ENCODE measurements around the gene SH3D19.
A peak's percentile ranks its signal among the peaks of the same experiment; 100 is the strongest.
"Not testable (repeated sequence)": the region's sequence is repeated elsewhere in the genome, so short reads cannot be mapped to it uniquely, and the experiment has no call there.

The SH3D19 gene

DNA sequence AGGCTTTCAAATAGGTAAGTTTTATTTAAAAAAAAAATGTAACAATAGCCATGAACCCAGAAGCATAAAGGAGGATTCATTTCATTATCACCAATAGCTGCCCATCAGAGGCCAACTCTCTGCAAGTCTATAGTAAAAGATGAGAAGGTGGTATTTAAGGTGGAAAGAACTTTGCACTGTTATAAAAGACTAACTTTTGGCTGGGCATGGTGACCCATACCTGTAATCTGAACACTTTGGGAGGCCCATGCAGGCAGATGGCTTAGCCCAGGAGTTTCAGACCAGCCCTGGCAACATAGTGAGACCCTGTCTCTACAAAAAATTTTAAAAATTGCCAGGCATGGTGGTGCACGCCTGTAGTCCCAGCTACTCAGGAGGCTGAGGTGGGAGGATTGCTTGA is 182.6 kb downstream of the SH3D19 start:
- no peak for DNase-seq

DNA sequence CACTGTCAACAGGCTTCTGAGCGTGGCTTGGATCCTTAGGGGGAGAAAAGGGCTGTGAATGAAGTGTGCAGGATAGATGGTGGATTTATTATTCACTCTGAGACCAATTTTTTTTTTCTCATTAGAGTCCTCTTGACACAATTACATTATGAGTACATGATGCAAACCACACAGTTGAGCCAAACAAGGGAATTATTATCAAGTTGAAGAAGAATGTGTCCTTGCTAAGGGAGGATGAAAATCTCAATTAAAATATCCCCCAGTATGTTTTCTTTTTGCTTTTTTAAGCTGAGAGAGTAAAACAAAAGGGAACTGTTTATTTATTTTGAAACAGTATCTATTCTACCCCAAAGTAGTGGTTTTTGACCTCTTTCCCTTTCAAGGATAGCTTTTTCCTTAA is 185.6 kb downstream of the SH3D19 start:
- DNase-seq = no peak

DNA sequence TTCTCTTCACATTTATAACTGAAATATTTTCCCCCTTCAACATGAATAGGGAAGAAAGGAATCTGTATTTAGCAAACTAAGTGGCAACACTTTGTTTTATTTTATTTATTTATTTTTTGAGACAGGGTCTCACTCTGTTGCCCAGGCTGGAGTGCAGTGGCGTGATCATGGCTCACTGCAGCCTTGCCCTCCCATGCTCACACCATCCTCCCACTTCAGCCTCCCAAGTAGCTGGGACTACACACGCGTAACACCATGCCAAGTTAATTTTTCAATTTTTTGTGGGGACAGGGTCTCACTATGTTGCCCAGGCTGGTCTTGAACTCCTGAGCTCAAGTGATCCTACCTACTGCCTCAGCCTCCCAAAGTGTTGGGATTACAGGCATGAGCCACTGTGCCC is 189.4 kb downstream of the SH3D19 start:
- not testable (repeated sequence) for DNase-seq

DNA sequence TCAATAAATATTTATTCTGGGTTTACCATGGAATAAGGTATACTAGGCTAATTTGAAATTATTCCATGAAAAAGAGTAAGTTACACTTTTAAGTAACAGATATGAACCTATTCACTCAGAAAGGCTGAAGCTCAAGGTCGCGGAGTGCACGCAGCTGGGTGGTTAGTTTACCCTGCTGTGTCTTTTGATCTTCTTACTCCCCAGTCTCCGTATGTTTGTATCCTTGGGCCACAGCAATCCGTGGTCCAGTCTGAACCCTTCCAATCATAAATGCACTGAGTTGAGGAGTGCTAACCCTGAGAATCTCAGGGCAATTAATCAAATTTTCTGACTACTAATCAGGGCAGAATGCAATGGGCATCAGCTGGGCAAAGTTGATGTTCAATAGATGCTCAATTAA is 192.1 kb downstream of the SH3D19 start:
- DNase-seq = no peak

DNA sequence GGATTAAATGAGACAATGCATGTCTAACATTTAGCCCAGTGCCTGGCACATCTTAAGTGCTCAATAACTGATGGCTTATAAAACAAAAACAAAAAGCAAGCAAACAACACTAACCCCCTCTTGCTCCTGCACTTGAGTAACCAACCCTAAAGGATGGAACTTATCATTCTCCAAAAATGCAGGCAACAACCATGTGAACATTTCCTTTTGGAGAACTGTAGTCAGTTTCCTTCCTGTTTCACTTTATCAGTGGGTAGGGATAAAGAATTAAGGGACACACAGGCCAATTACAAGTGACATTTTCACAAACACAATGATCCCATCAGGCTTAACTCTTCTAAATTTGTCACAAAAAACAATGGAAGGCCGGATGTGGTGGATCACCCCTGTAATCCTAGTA is 195.6 kb downstream of the SH3D19 start:
- DNase-seq = no peak

DNA sequence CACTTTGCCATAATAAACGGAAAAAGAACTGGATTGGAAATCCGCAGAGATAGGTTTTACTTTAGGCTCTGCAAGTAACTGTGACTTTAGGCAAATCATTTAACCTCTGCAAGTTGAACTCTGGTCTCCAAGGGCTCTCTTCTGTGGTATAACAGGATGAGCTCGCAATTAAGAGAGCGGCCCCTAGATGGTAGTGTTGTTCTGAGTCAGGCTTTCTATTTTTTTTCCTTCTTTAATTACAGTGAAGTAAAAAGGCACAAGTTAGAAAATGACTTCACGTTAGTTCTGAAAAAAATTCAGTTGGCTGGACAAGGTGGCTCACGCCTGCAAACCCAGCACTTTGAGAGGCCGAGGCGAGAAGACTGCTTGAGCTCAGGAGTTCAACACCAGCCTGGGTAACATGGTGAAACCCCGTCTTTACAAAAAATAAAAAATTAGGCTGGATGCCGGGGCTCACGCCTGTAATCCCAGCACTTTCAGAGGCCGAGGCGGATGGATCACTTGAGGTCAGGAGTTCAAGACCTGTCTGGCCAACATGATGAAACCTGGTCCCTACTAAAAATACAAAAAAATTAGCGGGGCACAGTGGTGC is 207.9 kb downstream of the SH3D19 start:
- DNase-seq = peak; percentile 68

DNA sequence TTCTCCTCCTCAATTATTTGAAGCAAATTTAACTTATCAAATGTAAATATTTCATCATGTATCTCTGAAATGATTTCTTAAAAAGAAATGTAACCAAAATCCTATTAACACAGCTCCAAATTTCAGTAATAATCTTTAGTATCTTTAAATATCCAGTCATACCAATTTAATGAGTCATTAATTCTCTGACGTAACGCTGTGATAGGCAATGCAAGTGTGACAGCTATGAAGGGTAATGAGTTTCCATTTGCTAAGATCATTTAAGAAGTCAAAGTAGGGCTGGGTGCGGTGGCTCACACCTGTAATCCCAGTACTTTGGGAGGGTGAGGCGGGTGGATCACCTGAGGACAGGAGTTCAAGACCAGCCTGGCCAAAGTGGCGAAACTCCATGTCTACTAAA is 210.4 kb downstream of the SH3D19 start:
- DNase-seq = no peak

DNA sequence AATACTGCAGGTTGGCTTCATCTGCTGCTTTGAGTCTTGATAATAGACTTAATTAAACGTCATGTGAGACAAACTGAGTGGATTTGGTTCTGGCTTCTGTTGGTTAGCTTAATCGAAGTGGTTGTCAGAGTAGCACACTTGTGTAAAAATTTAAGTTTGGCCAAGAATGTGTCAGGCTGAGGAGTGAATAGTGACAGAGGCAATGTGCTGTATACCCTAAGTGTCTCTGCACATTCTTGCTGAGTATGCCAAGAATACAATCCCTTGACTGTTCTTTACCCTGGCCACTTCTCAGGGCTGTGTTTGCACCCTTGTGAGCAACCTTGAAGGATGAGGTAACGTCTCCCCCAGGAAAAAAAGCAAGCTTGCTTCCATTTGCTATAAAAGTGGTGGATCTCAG is 211.1 kb downstream of the SH3D19 start:
- DNase-seq = no peak

DNA sequence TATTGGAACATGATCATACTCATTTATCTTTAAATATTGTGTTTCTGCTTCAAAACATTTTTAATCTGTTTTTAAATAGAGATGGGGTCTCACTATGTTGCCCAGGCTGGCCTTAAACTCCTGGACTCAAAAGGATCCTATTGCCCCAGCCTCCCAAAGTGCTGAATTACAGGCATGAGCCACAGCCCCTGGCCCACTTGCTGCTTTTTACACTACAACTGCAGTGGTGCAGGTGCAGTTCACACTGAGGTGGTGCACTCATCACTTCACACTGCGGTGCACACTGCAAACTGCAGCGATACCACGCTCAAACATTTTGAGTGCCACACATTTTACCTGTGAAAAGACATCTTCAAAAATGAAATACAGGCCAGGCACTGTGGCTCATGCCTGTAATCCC is 215.2 kb downstream of the SH3D19 start:
- no peak for DNase-seq

DNA sequence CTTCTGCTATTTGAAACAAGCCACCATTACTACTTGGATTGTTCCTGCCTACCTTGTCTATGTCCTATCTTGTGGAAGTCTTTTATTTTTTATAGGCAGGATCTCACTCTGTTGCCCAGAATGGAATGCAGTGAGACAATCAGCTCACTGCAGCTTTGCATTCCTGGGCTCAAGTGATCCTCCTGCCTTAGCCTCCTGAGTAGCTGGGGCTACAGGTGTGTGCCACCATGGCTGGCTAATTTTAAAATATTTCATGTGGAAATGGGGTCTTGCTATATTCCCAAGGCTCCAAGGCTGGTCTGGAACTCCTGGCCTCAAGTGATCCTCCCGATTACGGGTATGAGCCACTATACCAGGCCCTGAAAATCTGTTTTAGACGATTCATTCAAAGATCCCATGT is 218.3 kb downstream of the SH3D19 start:
- DNase-seq = no peak

DNA sequence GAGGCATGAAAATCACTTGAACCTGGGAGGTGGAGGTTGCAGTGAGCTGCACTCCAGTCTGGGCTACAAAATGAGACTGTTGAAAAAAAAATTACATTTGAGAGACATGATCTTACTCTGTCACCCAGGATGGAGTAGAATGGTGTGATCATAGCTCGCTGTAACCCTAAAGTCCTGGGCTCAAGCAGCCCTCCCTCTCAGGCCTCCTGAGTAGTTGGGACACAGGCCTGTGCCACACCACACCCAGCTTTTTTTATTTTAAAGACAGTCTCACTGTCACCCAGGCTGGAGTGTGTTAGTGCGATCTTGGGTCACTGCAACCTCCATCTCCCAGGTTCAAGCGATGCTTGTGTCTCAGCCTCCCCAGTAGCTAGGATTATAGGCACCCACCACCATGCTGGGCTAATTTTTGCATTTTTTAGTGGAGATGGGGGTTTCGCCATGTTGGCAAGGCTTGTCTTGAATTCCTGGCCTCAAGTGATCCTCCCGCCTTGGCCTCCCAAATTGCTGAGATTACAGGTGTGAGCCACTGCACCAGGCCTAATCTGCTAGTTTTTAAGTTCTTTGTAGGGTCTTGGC is 219.9 kb downstream of the SH3D19 start:
- DNase-seq = no peak

DNA sequence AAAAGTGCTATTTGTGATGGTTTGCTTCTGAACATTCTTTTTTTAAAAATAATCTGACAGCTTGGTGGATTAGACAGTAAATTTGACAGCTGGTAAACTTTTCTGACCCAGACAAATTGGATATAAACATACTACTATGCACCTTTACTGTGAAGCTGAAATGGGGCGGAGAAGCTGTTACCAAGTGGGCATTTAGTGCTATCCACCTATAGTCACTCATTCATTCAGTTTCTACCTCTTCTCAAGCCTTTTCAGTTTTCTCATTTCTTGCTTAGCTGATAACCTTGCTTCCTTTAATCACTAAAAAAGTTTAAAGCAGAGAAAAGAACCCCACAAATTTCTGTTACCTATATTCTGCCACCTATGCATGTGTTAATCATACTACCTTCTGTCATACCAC is 220.8 kb downstream of the SH3D19 start:
- no peak for DNase-seq

DNA sequence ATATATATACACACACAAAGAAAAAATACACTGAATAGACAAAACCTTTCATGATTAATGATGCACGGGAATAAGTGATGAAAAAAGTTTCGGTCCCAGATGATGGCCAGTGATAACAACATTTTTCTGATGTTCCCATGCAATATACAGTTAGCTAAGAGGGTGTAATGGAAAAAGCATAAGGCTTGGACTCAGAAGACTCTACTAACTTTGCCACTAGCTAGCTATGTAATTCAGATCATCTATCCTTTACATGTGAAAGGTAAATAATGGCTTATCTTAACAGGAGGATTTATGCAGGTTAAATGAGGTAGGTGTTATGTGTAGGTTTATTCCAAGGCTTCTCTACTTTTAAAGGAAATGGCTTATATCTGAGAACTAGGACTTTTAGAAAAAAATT is 221.6 kb downstream of the SH3D19 start:
- DNase-seq = no peak

DNA sequence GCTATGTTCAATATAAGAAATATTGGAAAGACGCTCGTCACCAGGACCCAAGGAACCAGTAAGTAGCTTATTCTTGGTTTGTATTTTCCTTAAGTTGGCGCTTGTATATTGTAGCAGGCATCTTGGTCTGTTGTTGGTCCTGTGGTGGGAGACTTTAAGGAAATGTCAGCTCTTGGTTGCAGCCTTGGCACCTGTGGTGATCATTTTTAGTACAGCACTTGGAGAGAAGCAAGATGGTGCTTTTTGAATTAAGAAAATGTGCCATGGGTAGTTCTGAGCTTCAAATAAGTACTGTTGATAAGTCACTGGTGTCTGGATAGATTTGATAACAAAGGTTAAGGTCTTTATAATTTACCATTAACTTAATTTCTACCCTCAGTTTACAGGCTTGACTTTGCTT is 224.9 kb downstream of the SH3D19 start:
- no peak for DNase-seq

DNA sequence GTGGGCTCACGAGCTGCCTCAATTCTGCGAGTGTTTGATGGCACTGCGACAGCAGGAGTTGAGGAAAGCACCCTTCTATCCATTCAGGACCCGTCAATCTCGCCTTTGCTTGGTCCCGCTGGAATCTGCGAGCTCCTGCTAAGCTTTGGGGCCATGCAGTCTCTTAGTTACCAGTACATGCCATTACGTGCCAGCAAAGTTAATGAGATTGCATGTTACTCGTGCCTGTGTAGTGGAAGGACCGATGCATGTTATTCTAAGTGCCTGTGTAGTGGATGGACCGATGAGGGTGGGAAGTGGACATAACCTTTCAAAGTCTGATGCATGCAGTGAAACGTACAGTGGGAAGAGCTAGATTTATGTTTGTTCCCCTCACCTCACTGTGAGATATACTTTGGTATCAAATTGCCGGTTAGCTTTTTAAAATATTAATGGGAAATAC is 225.4 kb downstream of the SH3D19 start:
- DNase-seq = no peak

DNA sequence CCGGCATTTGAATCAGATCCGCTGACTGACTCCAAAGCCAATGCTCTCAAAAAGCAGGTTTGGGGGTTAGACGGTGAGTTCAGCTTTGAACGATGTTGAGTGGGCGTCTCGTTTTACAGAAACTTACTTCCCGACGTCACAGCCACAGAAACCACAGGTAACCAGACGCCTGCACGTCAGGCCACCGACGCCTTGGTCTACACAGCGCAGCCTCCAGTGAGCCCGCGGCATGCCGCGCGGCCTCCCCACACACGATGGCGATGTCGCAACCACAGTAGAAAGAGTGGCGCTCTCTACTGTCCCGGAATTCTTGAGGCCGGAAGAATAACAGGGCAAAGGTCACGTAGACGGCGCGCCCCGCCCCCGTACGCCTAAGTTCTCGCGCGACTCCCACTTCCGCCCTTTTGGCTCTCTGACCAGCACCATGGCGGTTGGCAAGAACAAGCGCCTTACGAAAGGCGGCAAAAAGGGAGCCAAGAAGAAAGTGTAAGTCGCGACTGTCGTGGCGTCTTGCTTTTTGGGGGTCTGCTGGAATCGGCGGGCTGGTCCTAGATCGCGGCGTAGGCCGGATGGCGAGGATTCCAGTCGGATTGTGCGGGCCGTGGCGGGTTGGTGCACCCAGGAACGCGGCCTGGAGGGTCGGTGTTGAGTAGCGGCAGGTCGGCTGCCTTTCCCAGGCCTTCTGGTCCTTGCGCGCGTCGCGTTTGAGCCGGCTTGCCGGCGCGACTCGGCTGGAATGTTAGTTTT is 226.0 kb downstream of the SH3D19 start, which contains the start of gene RPS3A:
TSS of gene RPS3A (plus strand) at position 400 of the 747 bp plus-strand sequence. CDS start at position 425, 25 bp downstream.
- DNase-seq = peak; percentile 94

DNA sequence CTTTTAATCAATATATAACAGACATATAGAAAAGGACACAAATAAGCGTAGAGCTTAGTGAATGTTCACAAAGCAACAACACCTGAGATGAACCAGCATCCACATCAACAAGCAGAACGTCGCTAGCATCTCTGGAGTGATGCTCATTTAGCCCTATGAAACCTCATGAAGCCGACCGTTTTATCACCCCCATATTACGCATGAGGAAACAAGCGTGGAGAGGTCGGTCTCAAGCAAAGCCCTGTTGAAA is 226.5 kb downstream of the SH3D19 start:
- no peak for DNase-seq

DNA sequence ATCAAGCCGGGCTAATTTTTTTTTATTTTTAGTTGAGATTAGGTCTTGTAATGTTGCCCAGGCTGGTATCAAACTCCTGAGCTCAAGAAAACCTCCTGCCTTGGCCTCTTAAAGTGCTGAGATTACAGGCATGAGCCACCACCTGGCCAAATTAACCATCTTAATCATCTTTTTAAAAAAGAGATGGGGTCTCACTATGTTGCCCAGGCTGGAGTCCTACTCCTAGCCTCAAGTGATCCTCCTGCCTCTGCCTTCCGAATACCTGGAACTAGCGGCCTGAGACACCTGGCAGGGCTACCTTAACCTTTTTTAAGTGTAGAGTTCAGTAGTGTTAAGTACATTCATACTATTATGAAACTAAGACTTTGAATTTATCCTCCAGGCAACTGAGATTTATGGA is 227.6 kb downstream of the SH3D19 start:
- no peak for DNase-seq

DNA sequence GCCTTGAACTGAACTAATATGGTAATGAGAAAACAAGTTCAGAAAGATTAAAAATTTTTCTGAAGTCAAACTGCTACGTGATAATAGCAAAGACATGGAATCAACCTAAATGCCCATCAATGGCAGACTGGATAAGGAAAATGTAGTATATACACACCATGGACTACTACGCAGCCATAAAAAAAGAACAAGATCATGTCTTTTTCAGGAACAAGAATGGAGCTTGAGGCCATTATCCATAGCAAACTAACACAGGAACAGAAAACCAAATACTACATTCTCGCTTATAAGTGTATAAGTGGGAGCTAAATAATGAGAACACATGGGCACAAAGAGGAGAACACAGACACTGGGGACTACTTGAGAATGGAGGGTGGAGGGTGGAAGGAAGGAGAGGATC is 230.3 kb downstream of the SH3D19 start:
- DNase-seq = no peak

DNA sequence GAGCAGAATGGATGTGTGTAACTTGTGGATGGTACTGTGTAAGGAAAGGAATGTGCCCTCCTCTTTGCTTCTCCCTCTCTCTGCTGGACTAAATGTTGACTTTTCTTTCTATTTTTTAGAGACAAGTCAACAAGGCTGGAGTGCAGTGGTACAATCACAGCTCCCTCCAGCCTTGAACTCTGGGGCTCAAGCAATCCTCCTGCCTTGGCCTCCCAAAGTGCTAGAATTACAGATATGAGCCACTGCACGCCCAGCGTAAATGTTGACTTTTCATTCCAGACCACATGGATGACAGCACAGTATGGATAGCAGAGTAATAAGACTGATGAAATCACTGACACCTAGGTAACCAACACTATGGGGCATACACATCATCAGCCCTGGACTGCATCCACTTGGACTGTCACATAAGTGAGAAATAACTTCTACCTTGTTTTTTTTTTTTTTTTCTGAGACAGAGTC is 231.1 kb downstream of the SH3D19 start:
- DNase-seq = no peak

DNA sequence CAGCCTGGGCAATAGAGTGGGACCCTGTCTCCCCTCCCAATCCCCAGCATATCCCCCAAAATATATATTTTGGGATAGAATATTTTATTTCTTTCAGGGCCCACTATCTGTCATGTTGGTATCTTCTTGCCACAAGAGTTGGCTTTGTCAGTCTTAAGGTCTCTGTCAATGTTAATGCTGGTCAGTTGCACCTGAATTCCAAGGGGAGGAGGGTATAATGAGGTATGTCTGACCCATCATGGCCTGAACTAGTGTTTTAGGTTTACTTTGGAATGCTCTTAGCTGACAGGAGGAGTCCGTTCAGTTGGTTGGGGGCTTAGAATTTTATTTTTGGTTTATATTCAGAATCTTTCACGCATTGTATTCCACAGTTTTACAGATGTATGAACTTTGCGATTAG is 232.2 kb downstream of the SH3D19 start:
- no peak for DNase-seq

DNA sequence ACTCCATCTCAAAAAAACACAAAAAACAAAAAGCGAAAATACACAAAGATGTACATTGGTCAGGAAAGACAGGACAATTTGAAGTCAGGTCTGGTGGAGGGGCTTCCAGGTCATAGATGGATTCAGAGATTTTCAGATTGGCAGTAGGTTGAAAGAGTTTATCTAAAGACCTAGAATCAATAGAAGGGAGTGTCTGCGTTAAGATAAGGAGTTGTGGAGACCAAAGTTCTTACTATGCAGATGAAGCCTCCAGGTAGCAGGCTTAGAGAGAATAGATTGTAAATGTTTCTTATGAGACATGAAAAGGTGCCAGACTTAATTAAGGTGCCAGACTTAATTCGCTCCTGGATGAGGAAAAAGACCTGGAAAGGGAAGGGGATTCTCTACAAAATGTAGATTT is 232.9 kb downstream of the SH3D19 start:
- no peak for DNase-seq

DNA sequence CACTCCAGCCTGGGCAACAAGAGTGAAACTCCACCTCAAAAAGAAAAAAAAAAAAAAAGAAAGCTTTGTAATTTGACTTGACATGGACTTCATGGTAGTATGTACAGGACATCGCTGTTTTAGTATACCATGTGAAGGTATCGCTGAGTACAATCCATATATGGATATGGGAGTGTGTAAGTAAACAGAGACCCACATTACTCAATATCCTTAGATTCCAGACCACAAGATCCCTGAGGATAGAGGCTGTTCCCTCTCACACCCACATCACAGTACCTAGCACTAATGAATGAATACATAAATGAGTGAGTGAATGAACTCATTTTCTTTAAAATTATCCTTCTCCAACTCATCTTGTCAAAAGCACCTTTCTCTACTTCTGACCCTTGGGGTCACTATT is 234.4 kb downstream of the SH3D19 start:
- DNase-seq = no peak

DNA sequence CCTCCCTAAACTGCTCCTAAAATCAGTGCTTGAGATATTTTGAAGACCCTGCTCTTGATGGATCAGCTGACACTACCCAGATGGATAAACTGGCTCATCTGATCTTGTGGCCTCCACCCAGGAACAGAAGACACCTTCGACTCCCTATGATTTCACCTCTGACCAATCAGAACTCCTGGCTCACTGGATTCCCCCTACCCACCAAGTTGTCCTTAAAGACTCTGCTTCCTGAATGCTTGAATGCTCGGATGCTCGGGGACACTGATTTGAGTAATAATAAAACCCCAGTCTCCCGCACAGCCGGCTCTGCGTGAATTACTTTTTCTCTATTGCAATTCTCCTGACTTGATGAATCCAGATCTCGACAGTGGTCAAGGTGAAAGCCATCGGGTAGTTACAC is 237.9 kb downstream of the SH3D19 start:
- DNase-seq = no peak

DNA sequence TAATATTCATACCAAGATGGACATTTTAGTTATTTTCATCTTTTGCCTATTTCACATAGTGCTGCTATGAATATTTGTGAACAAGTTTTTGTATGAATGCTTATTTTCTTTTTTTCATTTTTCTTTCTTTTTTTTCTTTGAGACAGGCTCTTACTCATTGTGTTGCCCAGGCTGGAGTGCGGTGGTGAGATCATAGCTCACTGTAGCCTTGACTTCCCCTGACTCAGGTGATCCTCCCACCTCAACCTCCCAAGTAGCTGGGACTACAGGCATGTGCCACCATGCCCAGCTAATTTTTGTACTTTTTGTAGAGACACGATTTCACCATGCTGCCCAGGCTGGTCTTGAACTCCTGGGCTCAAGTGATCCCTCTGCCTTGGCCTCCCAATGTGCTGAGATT is 247.4 kb downstream of the SH3D19 start:
- DNase-seq = not testable (repeated sequence)

All from MV-4-11 (cell line).